D721Med (cell line): ENCODE data around the gene PITPNC1.
"Not testable (repeated sequence)": the region's sequence is repeated elsewhere in the genome, so short reads cannot be mapped to it uniquely, and the experiment has no call there.

Source experiments
- DNase-seq: peaks from one replicate; pipeline ENCODE4 v3.0.0; 2011; ENCODE audit warnings: low spot score; ENCODE audit not compliant: insufficient read length
- FAIRE-seq: peaks from 2 replicates; lab custom pipeline; 2011; peaks lifted over from hg19 to GRCh38; lab: Jason Lieb, UNC
- CTCF ChIP-seq: IDR thresholded peaks from 2 replicates; pipeline ENCODE4 v1.5.1; 2012; ENCODE audit warnings: mild to moderate bottlenecking, control low read depth; ENCODE audit not compliant: insufficient read depth; ENCODE audit errors: missing control alignments

PITPNC1 gene

GRCh38 chr17:67648032-67648905, 271.2 kb downstream of the PITPNC1 start:
- no peak for TF ChIP-seq CTCF
- FAIRE-seq = no peak
- no peak for DNase-seq

DNA sequence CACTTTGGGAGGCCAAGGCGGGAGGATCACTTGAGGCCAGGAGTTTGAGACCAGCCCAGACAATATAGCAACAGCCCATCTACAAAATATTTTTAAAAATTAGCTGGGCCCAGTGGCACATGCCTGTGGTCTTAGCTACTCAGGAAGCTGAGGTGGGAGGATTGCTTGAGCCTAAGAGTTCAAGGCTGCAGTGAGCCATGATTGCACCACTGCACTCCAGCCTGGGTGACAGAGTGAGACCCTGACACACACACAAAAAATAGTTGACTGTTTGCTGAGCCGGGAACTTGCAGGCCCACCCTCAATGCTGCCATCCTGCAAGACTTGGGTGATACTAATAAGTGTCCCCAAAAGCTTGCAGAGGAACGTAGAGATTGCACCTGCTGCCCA, 271.8 kb downstream of the PITPNC1 start:
- FAIRE-seq, DNase-seq: not testable (repeated sequence)

DNA sequence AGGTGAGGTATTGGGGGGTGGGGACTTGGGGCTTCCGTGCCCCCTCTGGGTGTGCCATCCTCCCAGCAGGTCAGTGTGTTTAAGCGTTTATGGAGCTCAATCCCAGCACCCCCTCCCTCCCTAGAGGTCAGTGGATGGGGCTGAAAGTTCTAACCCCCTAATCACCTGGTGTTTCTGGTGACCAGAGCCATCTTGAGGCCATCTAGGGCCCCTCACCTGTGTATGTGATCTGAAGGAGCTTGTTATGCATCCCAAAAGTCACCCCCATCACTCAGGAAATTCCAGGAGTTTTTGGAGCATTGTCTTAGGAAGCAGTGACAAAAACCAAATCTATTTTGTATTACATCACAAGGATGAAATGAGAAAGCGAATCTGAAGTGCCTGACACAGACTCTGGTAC, 272.8 kb downstream of the PITPNC1 start:
- DNase-seq = no peak
- TF ChIP-seq CTCF = no peak
- no peak for FAIRE-seq

DNA sequence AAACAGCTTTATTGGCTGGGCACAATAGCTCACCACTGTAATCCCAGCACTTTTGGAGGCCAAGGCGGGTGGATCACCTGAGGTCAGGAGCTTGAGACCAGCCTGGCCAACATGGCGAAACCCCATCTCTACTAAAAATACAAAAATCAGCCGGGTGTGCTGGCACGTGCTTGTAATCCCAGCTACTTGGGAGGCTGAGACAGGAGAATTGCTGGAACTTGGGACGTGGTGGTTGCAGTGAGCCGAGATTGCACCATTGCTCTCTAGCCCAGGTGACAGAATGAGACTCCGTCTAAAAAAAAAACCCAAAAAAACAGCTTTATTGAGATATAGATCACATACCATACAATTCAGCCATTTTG, 274.1 kb downstream of the PITPNC1 start:
- not testable (repeated sequence) for DNase-seq, FAIRE-seq

DNA sequence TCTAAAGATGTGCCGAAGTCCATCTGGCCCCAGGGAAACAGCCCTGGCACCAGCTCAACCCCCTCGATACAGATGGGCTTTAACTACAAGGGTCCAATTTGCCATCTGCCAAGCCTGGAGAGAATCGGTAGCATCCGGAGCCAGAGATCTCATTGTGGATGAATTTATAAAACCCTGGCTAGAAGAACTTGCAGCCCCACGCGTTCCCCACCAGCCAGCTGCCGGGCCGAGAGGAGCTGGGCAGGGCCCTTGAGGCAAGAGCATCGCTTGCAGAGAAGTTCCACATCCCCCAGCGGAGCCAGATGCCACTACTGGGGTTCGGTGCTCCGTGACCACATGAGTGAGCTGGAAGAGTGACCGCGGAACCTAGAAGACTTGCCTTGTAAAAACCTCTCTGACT, 275.4 kb downstream of the PITPNC1 start:
- FAIRE-seq (no peak), DNase-seq (no peak)
- no peak for TF ChIP-seq CTCF

GRCh38 chr17:67655478-67656148, 278.5 kb downstream of the PITPNC1 start:
- FAIRE-seq (no peak), DNase-seq (no peak)
- no peak for TF ChIP-seq CTCF

DNA sequence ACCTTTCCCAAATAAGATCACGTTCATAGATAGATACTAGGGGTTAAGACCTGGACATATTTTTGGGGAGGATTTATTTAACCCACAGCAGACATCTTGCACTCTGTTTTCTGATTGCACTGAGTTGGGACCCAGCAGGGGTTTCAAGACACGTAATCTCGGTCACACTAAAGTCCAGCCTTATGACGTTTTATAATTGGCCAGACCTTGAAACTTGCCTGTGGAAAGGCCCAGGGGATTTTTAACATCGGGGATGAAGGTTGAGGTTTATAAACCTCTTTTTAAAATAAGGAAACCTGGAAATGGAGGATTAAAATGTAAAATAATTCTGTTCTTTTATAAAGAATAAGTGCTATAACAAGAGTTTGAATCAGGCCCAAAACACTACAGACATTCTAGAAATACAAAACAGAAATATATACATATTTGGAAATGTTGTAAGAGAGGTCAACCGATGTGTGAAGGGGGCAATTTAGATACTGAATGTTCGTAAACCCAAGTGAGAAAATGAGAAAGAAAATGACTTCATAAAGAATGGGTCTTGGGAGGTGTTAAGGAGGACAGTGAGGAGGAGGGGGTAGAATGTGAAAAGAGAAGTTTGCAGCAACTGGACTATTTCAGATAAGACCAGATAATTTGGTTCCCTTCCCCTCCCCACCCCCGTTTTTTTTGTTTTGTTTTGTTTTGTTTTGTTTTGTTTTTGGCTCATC, 279.6 kb downstream of the PITPNC1 start:
- DNase-seq (no peak), FAIRE-seq (no peak)
- no peak for TF ChIP-seq CTCF

GRCh38 chr17:67657596-67657995, 280.5 kb downstream of the PITPNC1 start:
- no peak for DNase-seq
- FAIRE-seq = no peak
- TF ChIP-seq CTCF = no peak
